ENCODE data around the gene RHNO1.
"Not testable (repeated sequence)": the region's sequence is repeated elsewhere in the genome, so short reads cannot be mapped to it uniquely, and the experiment has no call there.

RHNO1 gene

DNA sequence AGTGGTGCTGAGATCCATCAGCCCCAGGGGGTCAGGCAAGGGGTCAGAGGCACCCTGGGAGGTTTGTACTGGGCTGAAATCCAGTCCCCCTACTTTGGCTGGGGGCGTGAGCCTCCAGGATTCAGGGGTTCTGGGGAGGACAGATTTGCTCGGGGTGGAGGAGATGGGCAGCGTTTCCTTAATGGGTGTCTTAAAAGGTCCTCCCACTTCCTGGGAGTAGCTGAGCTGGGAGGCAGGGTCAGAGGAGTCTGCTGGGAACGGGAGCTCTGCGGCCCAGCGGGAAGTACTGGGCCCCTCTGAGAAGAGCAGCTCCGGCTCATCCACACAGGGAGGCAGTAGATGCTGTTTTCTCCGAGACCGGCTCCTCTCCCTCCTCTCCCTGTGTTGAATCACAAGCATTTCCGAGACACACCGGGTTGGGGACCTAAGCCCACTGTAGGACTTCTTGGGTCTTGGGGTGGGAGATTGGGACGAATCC lies 18.0 kb upstream of the RHNO1 start:
- no peak for DNase-seq (ENCODE audit: low spot score)

DNA sequence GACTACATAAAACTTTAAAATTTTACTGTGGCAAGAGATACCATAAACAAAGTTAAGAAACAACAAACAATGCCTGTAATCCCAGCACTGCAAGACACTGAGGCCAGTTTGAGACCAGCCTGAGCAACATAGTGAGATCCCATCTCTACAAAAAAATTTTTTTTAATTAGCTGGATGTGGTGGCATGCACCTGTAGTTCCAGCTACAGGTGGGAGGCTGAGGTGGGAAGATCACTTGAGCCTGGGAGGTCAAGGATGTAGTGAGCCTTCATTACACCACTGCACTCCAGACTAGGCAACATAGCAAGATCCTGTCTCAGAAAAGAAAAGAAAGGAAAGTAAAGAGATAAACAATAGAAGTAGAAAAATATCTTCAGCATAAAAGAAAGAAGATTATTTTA lies 16.9 kb upstream of the RHNO1 start:
- DNase-seq (ENCODE audit: low spot score) = no peak

DNA sequence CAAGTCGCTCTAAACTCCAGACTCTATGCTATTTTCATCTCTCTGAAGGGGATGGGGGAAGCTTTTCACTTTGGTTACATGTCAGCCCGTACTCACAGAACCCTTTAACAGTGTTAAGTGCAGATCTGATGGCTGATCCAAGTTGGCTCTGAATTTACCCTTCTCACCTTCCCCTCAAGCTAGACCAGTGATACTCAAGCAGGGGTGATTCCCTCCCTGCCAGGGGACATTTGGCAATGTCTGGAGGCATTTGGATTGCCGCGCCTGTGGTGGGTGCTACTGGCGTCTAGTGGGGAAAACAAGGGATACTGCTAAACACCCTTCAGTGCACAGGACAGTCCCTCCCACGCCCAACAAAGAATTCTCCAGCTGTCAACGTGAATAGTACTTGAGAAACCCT lies 14.1 kb upstream of the RHNO1 start:
- DNase-seq (ENCODE audit: low spot score) = no peak

DNA sequence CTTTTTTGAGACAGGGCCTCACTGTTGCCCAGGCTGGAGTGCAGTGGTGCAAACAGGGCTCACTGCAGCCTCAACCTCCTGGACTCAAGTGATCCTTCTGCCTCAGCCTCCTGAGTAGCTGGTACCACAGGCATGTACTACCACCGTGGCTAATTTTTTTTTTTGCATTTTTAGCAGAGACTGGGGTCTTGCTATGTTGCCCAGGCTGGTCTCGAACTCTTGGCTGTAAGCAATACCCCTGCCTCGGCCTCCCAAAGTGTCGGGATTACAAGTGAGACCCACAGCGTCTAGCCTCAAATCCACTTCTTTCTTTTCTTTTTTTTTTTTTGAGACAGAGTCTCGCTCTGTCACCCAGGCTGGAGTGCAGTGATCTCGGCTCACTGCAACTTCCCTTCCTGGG lies 13.6 kb upstream of the RHNO1 start:
- not testable (repeated sequence) for DNase-seq (ENCODE audit: low spot score)

DNA sequence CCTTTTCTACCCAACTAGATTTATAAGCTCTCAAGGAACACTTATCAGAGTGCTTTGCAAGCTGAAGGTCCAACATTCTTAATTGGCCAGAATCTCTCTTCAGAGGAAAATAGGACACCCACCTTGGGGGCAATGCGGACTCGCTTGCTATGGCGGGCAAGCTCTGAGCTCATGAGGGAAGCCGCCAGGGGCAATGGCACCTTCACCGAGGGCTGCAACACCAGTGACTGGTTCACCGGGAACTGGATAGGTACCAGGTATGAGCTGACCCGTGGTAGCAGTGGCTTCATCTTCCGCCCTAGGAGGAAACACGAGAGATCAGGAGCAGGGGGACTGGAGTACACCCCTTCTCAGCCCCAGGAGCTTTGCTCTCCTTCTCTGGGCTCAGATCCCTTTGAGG lies 12.8 kb upstream of the RHNO1 start:
- DNase-seq (ENCODE audit: low spot score) = no peak

DNA sequence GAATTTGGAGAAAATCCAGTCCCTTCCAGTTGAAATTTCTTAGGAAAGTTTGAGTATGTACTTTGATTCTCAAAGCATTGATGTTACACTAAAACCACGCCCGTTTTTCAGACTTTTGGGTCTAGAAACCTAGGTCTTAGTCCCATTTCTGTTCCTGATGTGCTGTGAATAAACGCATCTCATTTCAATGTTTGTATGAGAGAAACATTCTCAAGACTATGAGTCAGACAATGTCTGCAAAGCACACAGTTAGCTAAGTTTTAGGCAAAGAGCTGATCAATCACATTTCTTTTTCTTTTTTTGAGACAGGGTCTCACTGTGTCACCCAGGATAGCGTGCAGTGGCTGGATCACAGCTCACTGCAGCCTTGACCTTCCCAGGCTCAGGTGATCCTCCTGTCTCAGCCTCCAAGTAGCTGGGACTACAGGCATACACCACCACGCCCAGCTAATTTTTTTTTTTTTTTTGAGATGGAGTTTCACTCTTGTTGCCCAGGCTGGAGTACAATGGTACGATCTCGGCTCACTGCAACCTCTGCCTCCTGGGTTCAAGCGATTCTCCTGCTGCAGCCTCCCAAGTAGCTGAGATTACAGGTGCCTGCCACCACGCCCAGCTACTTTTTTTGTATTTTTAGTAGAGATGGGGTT lies 7.9 kb upstream of the RHNO1 start:
- not testable (repeated sequence) for DNase-seq (ENCODE audit: low spot score)

DNA sequence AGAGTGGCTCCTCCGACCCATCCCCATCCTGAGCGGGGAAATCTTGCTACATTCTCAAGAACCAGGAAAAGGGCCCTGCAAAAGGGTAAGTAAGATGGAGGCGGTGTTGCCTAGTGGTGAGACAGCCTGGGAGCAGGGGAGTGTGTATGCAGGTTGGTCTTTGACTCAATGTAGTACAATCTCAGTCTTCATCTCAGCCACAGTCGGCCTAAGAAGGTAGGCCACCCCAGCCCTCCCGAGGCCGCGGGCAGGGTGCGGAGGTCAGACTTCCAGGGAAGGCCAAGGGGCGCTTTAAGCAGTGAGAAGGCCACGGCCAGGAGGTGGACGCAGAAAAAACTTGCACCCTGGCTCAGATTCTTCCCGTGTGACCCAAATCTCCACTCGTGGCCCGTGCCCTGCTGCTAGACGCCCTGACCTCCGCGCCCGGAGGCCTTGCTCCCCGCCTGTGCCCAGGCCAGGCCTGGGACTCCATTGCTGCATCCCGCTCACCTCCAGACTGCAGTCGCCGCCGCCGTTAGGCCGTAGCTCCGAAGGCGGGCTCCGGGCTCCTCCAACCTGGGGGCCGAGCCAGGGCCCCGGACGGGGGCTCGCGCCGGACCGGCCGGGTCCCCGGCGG lies 484 bp upstream of the RHNO1 start:
- DNase-seq (ENCODE audit: low spot score) = no peak

DNA sequence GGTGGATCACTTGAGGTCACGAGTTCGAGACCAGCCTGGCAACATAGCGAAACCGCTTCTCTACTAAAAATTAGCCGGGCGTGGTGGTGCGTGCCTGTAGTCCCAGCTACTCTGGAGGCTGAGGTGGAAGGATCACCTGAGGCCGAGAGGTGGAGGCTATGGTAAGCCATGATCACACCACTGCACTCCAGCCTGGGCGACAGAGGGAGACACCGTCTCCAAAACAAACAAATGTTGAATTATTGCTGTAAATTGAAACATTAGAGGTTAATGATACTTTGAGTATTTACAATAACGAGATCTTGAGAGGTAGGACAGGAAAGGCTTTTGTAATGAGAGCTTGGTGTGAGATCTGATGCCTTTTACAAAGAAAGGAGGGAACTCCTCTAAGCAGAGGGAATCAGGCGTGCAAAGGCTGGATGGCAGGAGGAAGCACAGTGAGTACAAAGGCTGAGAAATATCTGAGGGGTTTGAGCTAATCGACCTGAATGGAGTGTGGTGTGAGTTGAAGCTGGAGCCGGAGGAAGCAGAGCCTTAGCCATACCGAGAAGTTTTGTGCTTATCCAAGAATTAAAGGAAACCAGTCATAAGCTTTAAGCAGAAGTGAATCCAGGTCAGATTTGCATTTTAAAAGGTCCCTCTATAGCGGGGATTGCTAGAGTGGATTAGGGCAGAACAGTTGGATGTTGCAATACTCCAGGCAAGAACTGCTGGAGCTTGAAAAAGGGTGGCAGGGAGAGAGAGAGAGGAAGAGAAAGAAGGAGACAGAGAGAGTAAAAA lies 1.1 kb downstream of the RHNO1 start:
- DNase-seq (ENCODE audit: low spot score) = no peak

DNA sequence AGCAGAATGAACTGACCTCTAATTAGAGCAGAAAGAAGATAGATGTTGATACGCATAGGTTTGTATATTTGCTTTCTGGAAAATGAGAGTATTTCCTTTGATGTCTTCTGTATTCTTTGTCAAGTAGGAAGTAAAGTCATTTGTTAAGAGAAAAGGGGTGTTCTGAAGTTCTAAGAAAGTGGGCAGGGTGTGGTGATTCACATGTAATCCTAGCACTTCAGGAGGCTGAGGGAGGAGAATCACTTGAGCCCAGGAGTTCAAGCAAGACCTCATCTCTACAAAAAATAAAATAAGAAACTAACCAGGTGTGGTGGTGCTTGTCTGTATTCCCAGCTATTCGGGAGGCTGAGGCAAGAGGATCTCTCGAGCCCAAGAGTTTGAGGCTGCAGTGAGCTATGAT lies 2.8 kb downstream of the RHNO1 start:
- no peak for DNase-seq (ENCODE audit: low spot score)

DNA sequence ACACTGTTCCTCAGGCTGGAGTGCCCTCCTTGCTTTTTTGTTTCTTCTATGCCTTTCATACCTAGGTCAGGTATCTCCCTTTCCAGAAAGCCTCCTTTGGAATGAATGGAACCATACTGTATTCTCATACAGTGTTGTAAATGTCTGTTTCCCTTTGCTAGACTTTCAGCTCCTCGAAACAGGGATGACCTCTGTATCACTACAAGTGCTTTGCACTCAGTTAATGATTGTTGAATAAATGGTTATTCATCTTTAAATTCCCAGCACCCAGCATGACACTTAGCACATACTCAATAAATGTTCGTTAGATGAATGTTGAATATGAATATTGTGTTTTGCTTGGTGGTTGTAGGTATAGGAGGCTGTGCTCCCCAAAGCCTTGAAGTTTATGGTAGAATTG lies 7.8 kb downstream of the RHNO1 start:
- DNase-seq (ENCODE audit: low spot score) = no peak

DNA sequence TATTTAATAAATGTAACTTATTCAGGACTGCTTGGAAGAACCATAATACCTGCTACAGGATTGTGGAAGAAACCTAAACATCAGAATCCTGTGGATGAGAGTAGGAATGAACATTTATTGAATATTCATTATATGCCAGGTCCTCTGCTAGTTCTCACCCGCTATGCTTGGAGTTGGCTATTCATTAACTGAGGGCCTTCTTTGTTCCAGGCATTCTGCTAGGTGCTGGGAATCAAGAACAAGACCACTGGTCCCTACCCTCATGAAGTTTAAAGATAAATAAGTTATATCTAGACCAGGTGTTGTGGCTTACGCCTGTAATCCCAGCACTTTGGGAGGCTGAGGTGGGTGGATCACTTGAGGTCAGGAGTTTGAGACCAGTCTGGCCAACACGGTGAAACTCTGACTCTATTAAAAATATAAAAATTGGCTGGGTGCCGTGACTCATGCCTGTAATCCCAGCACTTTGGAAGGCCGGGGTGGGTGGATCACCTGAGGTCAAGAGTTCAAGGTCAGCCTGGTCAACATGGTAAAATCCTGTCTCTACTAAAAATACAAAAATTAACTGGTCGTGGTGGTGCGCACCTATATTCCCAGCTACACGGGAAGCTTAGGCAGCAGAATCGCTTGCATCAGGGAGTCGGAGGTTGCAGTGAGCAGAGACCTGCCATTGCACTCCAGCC lies 9.9 kb downstream of the RHNO1 start:
- DNase-seq (ENCODE audit: low spot score) = no peak

DNA sequence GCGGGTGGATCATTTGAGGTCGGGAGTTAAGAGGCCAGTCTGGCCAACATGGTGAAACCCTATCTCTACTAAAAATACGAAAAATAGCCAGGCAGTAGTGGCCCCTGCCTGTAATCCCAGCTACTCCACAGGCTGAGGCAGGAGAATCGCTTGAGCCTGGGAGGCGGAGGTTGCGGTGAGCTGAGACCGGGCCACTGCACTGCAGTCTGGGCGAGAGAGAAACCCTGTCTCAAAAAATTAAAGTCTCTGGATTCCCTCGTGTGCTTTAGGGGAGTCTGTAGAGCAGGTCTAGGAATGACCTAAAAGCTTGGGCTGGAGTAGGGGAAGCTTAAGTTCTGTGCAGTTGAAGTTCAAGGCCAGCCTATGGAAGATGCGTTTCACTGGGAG lies 13.0 kb downstream of the RHNO1 start:
- no peak for DNase-seq (ENCODE audit: low spot score)

DNA sequence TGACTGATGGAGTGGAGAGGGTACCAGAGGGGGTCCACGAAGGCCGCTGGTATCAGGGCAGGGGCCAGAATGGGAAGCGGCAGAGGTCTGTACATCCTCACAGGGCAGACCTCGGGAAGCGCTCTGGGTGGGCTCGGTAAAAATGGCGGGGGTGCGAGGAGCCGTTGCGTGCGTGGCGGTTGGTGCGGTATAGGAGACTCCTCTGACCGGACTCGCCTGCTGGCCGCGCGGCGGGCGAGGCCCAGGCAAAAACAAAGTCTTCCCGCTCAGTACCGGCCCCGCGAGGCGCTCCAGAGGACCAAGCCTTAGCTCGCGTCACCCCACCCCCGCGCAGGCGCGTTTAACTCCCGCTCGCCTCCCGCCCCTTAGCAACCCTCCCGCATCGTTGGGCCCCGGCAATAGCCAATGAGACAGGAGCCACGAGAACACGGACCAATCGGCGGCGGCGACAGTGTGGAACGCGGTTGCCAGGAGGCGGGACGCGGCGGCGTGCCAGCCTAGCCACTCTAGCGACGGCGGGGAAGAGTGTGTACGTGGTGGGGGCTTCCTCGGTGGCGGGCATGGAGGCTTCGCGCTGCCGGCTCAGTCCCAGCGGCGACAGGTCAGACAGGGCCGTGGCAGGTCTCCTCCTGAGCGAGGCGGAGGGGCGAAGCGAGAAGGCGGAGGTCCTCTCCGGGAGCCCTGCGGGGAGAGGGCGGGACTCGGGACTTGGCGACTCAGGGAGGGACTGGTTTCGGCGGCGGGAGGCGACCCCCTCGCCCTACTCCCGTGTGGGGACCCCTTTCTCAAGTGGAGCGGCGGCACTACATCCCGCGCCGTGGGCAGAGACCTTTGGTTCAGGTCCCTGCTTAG lies 13.6 kb downstream of the RHNO1 start, which contains the start of gene TULP3:
TSS of gene TULP3 (plus strand) at position 504 of the 852 bp plus-strand sequence. CDS start at position 561, 57 bp downstream.
- peak; percentile 98 for DNase-seq (ENCODE audit: low spot score)

DNA sequence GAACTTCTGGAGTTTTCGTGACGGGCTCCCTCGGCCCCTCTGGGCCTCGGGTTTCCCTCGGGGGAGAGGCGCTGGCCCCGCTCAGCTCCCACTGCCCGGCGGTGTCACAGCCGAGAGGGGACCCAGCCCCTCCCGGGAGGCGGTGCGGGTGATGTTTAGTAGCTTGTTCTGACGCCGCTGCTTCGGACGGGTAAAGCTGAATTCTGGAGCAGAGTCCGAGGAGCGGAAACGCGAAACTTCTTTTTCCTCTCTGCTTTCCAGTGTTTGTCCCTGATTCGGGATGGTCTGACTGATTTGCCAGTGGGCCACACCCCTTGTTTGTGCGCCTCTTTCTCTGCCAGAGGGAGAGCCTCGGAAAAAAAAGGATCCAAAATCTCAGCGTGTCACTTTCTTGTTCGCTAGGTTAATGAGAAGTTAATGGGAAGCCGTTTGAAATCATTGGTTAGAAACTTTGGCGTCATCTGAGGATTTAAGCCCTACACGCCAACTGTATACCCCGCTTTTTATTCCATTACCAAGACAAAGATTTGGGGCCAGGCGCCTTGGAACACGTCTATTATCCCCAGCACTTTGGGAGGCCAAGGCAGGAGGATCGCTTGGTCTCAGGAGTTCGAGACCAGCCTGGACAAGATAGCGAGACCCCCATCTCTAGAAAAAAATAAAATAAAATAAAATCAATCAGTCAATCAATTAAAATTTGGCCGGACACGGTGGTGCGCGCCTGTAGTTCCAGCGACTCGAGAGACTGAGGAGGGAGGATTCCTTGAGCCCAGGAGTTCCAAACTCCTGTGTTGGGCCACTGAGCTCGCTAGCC lies 14.4 kb downstream of the RHNO1 start:
- DNase-seq (ENCODE audit: low spot score) = peak; percentile 64

DNA sequence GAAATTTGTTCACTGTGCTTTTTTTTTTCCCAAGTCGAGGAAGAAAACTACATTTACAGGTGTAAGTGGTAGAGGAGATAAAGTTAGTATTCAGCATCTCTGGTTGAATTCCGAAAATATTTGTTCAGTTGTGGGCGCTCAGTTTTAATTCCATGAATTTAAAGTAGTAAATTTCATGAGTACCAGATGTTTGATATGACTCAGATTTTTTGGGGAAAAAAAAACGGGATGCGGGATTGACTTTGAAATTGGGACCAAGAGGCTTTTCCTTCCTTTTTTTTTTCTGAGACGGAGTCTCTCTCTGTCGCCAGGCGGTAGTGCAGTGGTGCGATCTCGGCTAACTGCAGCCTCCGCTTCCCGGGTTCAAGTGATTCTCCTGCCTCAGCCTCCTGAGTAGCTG lies 15.2 kb downstream of the RHNO1 start:
- DNase-seq (ENCODE audit: low spot score) = no peak

DNA sequence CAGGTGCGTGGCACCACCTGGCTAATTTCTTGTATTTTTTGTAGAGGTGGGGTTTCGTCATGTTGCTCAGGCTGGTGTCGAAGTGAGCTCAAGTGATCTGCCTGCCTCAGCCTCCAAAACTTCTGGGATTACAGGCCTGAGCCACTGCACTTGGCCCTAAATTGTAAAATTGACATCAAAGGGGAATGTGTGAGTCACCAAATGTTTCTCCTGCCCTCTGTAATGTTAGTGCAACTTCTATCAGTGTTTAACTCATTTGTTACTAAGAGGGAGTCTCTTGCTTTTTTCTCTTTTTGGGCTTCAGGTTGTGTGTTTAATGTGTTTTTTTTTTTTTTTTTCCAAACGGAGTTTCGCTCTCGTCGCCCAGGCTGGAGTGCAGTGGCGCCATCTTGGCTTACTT lies 16.0 kb downstream of the RHNO1 start:
- no peak for DNase-seq (ENCODE audit: low spot score)

DNA sequence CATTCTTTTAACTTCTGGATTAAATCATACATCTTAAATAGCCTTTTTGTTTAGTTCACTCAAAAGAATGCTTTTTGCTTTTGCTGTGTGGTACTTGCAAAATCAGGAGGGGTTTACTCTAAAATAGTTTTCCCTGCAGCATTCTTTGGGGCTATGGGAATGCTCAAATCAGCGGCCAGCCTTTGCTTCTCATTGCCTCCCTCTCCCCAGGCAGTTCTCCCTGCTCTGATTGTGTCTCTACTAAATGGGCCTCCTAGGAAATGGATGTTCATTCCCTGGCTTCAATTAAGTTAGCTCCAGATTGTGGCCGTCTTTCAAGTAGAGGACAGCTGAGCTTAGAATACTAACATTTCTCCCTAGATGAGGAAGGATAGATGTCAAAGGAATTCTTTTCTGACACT lies 18.0 kb downstream of the RHNO1 start:
- no peak for DNase-seq (ENCODE audit: low spot score)

DNA sequence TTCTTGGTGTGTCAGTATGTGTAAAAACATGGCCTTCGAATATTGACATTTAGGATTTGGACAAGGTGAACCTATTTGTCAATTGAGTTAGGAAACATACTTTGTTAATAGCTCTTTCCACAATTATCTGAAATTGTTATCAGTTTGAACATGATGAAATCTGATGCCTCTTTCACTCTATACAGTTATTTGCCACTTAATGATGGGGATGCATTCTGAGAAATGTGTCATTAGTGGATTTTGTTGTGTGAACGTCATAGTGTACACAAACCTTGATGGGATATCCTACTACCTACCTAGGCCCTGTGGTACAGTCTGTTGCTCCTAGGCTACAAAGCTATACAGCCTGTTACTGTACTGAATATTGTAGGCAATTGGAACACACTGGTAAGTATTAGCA lies 18.5 kb downstream of the RHNO1 start:
- DNase-seq (ENCODE audit: low spot score) = no peak

DNA sequence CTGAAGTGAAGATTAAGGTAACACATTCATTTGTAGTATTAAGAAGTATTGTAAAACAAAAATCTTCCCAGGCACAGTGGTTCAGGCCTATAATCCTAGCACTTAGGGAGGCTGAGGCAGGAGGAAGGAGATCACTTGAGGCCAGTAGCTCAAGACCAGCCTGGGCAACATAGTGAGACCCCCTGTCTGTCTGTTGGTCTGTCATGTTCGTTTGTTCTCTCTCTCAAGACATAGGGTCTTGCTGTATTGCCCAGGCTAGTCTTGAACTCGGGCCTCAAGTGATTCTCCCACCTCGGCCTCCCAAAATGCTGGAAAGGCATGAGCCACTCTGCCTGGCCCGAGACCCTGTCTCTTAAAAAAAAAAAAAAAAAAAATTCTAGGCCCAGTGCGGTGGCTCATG lies 20.4 kb downstream of the RHNO1 start:
- DNase-seq (ENCODE audit: low spot score) = no peak

DNA sequence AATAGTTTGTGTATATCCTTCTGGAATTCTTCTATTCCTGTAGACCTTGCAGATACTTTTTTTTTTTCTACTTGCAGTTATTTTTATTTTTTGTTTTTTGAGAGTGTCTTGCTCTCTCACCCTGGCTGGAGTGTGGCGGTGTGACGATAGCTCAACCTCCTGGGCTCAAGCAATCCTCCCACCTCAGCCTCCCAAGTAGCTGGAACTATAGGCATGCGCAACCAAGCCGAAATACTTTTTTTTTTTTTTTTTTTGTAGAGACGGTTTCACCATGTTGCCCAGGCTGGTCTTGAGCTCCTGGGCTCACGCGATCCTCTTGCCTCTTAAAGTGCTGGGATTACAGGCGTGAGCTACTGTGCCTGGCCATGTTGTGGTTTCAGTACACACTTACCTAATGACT lies 23.6 kb downstream of the RHNO1 start:
- DNase-seq (ENCODE audit: low spot score) = no peak

All from globus pallidus (tissue), 1 donor.